Middle frontal gyrus (tissue), 1 donor: ENCODE measurements around the gene PSME3.

Source experiments
- DNase-seq: peaks from one replicate; pipeline ENCODE4 v3.0.0-alpha.2; 2015; ENCODE audit warnings: low spot score; ENCODE audit errors: extremely low spot score

The PSME3 gene, protein sequence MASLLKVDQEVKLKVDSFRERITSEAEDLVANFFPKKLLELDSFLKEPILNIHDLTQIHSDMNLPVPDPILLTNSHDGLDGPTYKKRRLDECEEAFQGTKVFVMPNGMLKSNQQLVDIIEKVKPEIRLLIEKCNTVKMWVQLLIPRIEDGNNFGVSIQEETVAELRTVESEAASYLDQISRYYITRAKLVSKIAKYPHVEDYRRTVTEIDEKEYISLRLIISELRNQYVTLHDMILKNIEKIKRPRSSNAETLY

DNA sequence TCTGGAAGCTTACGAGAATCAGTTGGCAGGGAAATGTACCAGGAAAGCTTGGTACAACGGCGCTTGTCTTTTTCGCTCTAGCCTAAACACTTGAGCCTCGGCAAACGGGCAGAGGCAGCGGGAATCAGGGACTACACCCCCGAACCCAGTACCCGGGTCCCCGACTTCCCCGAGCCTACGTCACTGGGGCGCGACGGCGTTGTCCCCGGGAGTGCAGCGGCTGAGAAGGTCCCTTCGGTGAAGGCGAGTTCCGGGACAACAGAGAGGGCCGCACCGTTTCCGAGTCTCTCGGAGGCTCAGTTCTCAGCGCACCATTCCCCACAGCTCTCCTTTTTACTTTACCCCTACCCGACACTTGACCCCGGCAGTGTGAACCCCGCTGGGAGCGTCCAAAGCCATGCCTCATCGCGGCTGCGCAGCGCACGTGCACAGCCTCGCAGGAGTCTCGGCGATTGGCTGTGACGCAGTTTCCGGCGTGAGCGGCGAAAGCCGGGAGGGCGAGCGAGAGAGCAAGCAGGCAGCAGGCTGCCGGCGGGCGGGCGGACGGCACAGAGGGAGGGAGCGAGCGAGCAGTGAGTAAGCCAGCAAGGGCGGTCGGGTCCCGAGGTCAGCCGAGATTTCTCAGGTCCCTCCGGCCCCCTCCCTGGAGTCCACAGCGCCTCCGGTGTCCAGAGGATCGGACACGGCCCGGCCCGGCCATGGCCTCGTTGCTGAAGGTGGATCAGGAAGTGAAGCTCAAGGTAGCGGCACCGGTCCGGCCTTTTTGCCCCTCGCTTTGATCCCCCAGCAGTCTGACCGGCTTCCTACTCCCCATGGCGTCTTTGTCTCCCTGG lies at the start of gene PSME3:
TSS of gene PSME3 (plus strand) at position 464 of the 833 bp plus-strand sequence. CDS start at position 699, 235 bp downstream.
- peak; percentile 84 for DNase-seq

DNA sequence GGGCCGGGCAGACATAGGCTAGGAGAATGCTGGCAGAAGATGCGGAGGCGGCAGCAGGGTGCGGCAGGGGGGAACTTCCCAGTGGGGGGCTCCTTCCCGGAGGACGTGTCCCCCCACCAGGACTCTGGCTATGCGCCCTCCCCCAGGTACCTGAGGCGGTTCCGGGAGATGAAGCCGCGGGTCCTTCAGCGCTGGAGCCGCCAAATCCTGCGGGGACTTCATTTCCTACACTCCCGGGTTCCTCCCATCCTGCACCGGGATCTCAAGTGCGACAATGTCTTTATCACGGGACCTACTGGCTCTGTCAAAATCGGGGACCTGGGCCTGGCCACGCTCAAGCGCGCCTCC lies 49.4 kb upstream of the PSME3 start:
- no peak for DNase-seq

DNA sequence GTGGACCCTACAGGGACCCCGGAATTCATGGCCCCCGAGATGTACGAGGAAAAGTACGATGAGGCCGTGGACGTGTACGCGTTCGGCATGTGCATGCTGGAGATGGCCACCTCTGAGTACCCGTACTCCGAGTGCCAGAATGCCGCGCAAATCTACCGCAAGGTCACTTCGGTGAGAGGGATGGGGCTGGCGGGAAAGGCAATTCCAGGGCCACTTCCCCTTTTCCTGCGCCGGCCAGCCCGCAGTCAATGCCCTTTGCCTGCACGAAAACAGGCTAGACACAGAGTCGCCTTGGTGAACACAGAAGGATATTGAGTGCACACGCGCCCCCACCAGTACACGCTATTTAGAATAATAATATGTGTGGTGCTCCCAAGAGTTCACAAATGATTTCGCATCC lies 48.8 kb upstream of the PSME3 start:
- no peak for DNase-seq

DNA sequence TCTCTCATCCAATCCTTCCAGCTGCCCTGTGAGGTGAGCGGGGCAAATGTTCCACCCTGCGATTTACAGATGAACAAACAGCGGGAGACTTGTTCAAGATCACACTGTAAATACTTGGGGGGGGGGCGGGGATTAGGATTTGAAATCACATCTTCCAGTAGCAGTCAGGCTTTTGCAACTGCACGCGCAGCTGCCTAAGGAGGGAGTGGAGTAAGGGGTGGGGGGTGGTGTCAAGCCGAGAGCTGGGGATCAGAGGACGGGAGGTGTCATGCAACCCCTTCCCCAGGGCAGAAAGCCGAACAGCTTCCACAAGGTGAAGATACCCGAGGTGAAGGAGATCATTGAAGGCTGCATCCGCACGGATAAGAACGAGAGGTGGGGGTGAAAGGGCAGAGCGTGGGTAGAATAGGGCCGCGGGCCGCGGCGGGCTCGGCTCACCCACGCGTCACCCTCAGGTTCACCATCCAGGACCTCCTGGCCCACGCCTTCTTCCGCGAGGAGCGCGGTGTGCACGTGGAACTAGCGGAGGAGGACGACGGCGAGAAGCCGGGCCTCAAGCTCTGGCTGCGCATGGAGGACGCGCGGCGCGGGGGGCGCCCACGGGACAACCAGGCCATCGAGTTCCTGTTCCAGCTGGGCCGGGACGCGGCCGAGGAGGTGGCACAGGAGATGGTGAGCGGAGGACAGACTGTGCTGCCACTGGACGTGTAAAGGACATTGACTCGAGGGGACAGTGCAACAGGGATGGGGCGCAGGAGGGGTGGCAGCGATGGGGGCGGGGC lies 48.2 kb upstream of the PSME3 start:
- DNase-seq = no peak

DNA sequence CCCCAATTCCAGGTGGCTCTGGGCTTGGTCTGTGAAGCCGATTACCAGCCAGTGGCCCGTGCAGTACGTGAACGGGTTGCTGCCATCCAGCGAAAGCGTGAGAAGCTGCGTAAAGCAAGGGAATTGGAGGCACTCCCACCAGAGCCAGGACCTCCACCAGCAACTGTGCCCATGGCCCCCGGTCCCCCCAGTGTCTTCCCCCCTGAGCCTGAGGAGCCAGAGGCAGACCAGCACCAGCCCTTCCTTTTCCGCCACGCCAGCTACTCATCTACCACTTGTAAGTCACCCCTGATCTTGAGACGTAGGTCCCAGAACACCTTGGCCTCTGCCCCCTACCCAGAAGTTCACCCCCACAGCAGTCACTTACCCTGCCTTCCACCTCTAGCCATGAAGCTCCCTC lies 45.9 kb upstream of the PSME3 start:
- DNase-seq = no peak

DNA sequence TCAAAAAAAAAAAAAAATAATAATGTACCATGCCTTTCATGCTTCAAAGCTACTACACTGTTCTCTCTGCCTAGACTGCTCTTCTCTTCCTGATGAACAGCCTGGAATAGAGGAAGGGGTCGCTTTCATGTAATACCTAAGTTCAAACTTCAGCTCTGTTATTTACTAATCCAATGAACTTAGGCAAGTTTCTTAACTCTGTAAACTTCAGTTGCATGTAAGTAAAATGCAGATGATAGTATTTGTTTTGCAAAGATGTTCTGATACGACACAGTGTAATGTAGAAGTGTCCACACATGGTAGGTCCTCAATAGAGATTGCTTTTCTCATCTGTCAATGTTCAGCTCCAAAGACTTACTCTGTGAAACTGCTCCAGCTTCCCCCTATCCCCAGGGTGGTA lies 41.2 kb upstream of the PSME3 start:
- no peak for DNase-seq

DNA sequence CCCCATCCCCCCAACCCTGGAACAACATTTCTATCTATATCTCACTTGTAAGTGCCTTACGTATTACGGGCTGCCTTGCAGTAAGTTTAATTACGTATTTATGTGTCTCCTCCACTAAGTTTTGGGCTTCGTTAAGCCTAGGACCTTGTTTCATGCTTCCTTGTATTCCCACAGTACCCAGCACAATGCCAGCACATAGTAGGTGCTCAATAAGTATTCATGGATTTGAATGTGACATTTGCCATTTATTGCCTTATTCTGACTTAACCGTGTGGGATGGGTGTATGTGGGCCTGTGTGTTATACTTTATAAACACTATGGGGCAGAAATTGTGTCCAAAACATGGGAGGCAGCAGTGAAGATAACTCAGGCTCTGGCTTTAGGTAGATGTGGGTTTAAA lies 40.7 kb upstream of the PSME3 start:
- no peak for DNase-seq

DNA sequence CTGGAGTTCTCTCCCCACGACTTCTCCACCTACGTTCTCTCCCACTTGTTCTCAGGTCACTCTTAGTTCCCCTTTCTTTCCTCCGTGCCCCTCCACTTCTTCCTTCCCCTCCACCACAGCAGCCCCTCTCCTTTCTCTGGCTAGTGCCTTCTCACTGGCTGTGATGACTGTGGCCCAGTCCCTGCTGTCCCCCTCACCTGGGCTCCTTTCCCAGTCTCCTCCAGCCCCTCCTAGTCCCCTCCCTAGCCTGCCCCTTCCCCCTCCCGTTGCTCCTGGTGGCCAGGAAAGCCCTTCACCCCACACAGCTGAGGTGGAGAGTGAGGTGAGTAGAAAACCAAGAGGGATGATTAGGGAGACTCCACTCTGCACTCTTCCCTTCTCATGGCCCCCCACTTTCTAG lies 38.1 kb upstream of the PSME3 start:
- DNase-seq = no peak

DNA sequence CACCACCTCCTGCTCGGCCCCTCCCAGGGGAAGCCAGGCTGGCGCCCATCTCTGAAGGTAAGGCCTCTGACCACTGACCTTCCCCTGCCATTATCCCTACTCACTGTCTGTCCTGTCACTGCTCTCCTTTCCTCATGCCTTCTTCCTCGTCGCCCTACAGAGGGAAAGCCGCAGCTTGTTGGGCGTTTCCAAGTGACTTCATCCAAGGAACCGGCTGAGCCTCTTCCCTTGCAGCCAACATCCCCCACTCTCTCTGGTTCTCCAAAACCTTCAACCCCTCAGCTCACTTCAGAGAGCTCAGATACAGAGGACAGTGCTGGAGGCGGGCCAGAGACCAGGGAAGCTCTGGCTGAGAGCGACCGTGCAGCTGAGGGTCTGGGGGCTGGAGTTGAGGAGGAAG lies 37.7 kb upstream of the PSME3 start:
- no peak for DNase-seq

DNA sequence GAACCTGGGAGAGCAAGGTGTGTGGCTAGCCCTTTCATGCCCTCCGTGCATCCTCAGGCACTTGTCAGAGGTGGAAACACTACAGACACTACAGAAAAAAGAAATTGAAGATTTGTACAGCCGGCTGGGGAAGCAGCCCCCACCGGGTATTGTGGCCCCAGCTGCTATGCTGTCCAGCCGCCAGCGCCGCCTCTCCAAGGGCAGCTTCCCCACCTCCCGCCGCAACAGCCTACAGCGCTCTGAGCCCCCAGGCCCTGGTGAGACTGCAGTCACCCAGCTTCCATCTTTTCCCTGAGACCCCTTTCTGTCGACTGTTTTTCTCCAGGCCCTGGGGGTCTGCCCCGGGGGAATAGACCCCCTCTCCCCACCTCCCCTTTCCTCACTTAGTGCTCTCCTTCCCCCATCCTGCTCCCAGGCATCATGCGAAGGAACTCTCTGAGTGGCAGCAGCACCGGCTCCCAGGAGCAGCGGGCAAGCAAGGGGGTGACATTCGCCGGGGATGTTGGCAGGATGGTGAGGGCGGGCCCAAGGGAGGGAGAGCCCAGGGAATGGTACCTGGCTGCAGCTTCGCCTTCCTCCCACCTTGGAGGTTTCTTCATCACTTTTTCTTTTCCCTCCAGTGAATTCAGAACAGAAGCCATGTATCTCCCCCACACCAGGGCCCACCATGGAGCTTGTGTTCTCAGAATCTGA lies 37.0 kb upstream of the PSME3 start:
- no peak for DNase-seq

DNA sequence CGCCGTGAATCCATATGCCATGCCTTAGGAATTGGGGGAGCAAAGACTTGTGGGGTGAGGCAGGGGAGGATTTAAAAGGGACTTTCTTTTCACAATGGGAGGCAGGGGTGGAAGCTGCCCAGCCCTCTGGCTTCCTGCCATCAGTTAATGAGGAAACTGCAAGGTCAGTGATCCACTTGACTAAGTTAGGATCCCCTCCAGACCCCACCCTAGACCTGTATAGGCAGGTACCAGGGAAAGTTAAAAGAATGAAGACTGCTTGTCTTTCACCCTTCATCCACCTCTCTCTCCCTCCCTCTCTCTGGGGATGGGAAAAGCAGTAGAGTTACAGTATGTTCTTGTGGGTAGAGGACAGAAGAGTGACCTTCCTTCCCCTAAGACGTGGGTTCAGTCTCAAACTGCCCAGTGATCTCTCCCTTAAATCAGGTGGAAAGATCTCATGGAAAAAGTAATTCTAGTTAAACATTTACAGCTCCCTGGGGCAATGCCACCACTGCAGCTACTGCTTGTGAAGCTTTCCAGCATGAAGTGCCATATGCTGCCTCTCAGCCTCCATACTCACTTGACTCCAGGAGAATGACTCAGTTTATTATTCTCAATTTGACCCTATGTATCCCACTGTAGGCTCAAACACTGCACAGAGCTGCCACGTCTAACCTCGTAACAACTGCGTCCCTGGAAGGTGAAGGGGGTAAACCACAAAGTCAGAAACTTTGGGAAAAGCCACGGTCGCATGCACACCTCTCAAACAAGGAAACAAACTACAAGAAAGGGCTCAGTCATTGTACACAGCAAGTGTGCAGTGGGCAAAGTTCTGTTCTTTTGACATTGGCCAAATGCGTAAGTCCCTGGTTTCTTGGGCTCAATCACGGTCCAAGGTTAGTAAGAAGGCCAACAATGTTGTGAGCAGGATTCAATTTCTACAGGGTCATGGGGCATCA lies 35.9 kb upstream of the PSME3 start:
- DNase-seq = no peak

DNA sequence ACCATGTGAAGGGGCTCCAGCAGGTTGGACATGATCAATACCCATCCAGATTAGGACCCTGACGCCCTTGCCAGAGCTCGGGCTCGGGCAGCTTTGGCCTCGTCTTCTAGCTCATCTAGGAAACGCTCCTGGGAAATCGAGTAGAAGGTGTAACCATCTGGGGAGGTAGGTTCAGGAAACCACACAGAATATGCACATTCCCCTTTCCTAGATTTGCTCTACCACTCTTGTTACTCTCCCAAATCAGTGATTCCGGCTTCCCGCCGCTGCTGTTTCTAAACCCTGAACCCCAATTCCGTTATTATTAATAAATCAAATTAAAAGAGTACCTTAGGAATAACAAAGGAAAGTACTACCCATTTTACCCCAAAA lies 35.2 kb upstream of the PSME3 start:
- DNase-seq = no peak

DNA sequence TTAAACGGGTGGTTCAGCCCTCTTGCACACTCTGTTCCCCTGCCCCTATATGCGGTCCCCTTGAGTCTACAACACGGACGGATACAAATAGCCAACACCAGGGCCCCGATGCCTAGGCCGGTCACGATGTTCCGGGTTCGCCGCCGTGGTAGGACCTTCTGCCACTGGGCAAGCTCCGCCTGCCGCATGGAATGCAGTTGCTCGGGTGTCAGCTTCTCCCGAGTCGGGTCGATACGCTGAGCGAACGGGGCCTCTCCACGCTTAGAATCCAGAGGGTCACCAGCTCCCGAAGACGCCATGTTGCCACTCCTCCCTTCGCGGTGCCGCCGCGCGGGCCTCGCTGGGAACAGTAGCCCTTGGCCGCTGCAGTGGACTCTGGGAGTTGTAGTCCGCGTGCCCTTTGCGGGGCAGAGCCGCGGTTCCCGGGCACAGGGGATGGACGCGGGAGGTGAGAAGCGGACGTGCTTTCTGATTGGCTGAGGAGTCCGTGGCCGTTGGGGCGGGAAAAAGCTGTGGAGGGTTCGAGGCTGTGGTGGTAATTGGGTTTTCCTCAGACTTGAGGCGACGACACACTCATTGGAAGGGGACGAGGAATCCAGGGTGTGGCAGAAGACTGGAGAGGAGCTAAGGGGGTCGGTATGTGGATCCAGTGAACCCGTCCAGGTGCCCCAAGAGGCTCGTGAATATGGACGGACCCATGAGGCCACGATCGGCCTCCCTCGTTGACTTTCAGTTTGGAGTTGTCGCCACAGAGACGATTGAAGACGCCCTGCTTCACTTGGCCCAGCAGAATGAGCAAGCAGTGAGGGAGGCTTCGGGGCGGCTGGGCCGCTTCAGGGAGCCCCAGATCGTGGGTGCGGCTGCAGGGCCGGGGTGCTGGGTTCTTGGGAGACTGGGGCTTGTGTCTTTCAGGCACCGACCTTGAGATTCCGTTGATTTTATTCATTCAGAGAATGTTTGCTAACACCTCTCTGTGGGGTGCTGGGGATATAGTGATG lies 34.5 kb upstream of the PSME3 start, which contains the start of the genes CNTD1 and COA3:
TSS of gene CNTD1 (plus strand) at position 479 of the 998 bp plus-strand sequence. CDS start at position 686, 207 bp downstream.
TSS of gene COA3 (minus strand) at position 322 of the 998 bp plus-strand sequence. CDS start at position 299, 23 bp downstream.
- DNase-seq = peak; percentile 78

DNA sequence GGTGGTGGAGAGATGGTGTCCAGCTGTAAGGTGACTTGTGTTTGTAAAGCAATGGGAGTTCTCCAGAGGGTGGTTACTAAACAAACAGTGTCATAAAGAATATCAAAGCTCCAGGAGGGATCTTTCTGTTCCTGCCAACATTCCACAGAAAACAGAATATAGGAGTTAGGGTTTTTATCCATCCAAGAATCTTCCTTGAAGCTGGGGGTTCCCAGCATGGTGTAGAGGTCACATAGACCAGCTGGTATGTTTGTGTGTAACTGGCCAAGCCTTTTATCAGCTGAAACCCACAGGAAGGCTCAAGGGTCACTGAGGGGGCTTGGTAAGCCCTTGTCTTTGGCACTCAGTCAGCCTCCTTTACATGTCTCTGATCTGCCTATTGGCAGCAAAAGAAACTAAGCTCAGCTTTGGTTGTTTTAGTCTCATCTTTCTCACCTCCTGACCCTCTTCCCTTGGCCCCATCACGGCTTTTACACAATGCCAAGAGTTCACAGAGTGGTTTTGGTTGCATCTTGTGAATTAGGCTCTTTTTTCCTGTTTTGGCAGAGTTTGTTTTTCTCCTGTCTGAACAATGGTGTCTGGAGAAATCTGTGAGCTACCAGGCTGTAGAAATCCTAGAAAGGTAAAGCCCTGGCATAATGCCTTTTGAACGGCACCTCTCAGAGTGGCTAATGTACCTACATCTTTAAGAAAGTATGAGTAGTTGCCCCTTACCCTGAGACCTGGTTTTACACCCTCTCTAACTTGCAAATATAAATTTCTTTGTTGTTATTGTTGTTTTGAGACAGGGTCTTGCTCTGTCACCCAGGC lies 29.9 kb upstream of the PSME3 start:
- no peak for DNase-seq

DNA sequence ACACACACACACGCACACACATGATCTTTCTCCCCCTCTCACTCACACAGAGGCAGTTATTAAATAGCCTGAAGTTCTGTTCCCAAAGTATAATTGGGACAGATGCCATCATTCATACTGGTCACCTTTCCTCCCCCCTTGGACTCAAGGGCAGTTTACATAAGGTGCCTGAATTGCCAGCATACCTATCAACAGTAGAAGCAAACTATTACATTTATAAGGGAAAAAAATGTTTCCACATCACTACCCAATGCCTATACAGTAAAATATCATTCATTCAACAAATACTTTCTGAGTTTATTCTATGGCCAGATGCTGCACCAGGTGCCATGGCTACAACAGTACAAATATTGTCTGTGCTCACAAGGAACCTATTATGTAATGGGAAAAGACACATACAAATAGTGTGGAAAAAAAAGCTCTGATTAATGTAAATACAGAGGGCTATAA lies 28.3 kb upstream of the PSME3 start:
- no peak for DNase-seq

DNA sequence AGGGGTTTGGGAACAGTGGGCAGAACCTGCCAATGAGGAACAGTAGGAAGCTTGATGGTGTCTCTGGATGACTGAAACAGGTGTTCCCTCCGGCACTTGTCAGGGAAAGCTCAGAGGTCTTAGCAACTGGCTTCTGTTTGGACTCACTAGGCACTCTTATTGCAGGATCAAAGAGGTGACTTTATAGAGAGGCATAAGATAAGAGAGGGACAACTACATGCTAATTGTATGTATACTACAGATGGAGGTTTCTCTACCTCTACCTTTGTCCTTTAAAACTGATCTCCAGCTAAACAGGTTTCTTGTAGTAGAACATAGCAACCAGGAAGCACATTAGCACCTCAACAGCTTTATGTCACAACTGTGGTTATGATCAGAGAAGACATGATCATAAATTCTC lies 26.9 kb upstream of the PSME3 start:
- no peak for DNase-seq

DNA sequence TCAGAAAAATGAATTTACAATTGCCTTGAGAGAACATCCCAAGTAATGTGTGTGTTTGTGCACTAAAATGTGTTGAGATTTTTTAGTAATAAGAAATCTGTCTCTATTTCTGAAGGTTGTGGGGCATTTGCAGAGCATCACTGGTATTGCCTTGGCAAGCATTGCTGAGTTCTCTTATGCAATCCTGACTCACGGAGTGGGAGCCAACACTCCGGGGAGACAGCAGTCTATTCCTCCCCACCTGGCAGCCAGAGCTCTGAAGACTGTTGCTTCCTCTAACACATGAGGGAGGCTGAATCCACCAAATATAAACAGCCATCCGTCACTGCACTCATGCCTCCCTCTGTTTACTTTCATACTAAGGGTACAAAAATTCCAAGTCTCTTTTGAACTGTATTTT lies 23.9 kb upstream of the PSME3 start:
- peak; percentile 31 for DNase-seq
